Adrenal gland (tissue), 12 donors: ENCODE data around the gene HOXA6. TPM values are rescaled to one million over a fixed set of nuclear protein-coding genes. Genes with fewer than 3 reads are reported as not detected.

ENCODE experiments used
- DNase-seq, 7 donors: peaks; one replicate each; pipeline ENCODE4 v3.0.0-alpha.2; 2019 to 2020
- H3K27ac ChIP-seq, 5 donors: fragments of 200-600 bp; sonication (generic) in 4 of 5; 1 replicate in 3 of 5; 2 replicates in 2 of 5; pipeline versions ENCODE4 v1.5.1 to v1.8.0; 2016 to 2020; ENCODE audit warnings: mild to moderate bottlenecking in 1 of 5
- H3K27me3 ChIP-seq: fragments of 200-600 bp; 2 replicates; pipeline ENCODE4 v1.8.0; 2021
- H3K36me3 ChIP-seq, 2 donors: fragments of 200-600 bp; replicated peaks in 1 of 2; 1 replicate in 1 of 2; 2 replicates in 1 of 2; pipeline versions ENCODE4 v1.5.1 to v1.8.0; 2018 to 2022
- H3K4me1 ChIP-seq, 2 donors: fragments of 200-600 bp; replicated peaks in 1 of 2; 1 replicate in 1 of 2; 2 replicates in 1 of 2; pipeline versions ENCODE4 v1.5.1 to v1.8.0; 2018 to 2021
- H3K4me3 ChIP-seq, 4 donors: fragments of 200-600 bp; sonication (generic) in 3 of 4; one replicate each; pipeline ENCODE4 v1.5.1; 2016 to 2018
- H3K9me3 ChIP-seq, 3 donors: fragments of 200-600 bp; sonication (generic) in 1 of 3; replicated peaks in 1 of 3; 1 replicate in 2 of 3; 2 replicates in 1 of 3; pipeline versions ENCODE4 v1.5.1 to v1.8.0; 2016 to 2021
- CTCF ChIP-seq, 6 experiments: fragments of 450-650 bp in 4 of 6; fragments of 200-600 bp in 2 of 6; sonication (generic) in 1 of 6; IDR thresholded peaks; 1 replicate in 5 of 6; 2 replicates in 1 of 6; pipeline versions ENCODE4 v1.5.1 to v1.8.0; 2016 to 2021; ENCODE audit warnings: antibody characterized with exemption in 6 of 6, mild to moderate bottlenecking in 2 of 6, moderate library complexity in 1 of 6
- POLR2A ChIP-seq, 2 donors: fragments of 450-650 bp; IDR thresholded peaks; one replicate each; pipeline ENCODE4 v1.6.1; 2017; ENCODE audit warnings: antibody characterized with exemption in 2 of 2, mild to moderate bottlenecking in 2 of 2, moderate library complexity in 1 of 2
- WGBS, 4 donors: extraction: QIAGEN DNeasy Blood & Tissue Kit in 2 of 4; methylation state at CpG; one replicate each; pipeline versions ENCODE4 v1.1.5 to v1.1.7; 2013 to 2017; 5-methylcytosine and 5-hydroxymethylcytosine counted together
- intact Hi-C, 2 donors: fragments of 100-400 bp; cut with DNase I; formaldehyde crosslinking; loops; one replicate each; pipeline versions ENCODE4 v1.14.1 to v1.15.0; 2022 to 2023
- polyA plus RNA-seq, 3 donors: library from polyadenylated mRNA; stranded (reverse); fragments of 200-250 nt in 2 of 3; fragments of 350-450 nt in 1 of 3; fragmentation: Illumina TruSeq in 1 of 3; extraction: RNeasy Lipid Tissue Mini Kit (QIAGEN cat#74804) in 1 of 3; gene quantifications; one replicate each; pipeline ENCODE4 v1.2.3, GENCODE V29; 2013 to 2014
- total RNA-seq, 9 donors: library from RNA; depleted of rRNA in 4 of 9; stranded (reverse); fragments of >200 nt in 4 of 9; fragments of 120-200 nt in 1 of 9; fragmentation: NEBNext Ultra II Directional in 1 of 9; extraction: Animal tissue kit (Norgen Biotek cat#: 25700) in 1 of 9; gene quantifications; one replicate each; pipeline versions ENCODE4 v1.1.0 to v1.2.4, GENCODE V29; 2013 to 2023
- donor health status: healthy with polysubstance abuse.
- donor health status: Bipolar disorder and iron deficiency.
- donor health status: DM: yes; HTN: yes; CAD: no.
- donor health status: DM: no; HTN: no; CAD: no.
- donor health status: DM: no; HTN: no; CAD: no.
- donor health status: DM: yes; HTN: yes; CAD: no.

The HOXA6 gene
- total and polyA plus RNA-seq, 12 donors = 1.3 to 27.2 (median 14.8) TPM

GRCh38 chr7:27107391-27108381 lies 39.9 kb downstream of the HOXA6 start:
- no peaks in the 10 kb centered on the region for H3K9me3 ChIP-seq
- intact Hi-C loops = loop anchor here in 1 of 2 donors (10.0 kb wide), 1 partner anchor 243 kb away; the partner anchor contains the start of gene SKAP2
- 47 to 81% (median 58%) methylated on average over 19 to 47 of the region's 47 CpGs for WGBS, 4 donors
- H3K27ac ChIP-seq = peak overlapping the region in 4 of 5 donors; percentile 50 to 97 (median 76)
- peak overlapping the region in 2 of 4 donors; percentile 2 to 45 for H3K4me3 ChIP-seq
- peak in 1 of 7 donors; percentile 24 for DNase-seq
- TF ChIP-seq CTCF (IDR thresholded peaks at IDR 0.05) = no peak
- no peak for TF ChIP-seq POLR2A (IDR thresholded peaks at IDR 0.05)
- H3K4me1 ChIP-seq = peaks cover 0 to 18% of the 10 kb centered on the region in 2 donors
- no peaks in the 10 kb centered on the region for H3K36me3 ChIP-seq
- H3K27me3 ChIP-seq = no peaks in the 10 kb centered on the region

- DNase-seq = no peak
- intact Hi-C loops = loop anchor here in 1 of 2 donors (10.0 kb wide), 1 partner anchor 242 kb away; the partner anchor contains the start of gene SKAP2
- H3K4me1 ChIP-seq = peaks cover 0 to 22% of the 10 kb centered on the region in 2 donors
- peak overlapping the region in 4 of 5 donors; percentile 58 to 92 (median 75) for H3K27ac ChIP-seq
- WGBS, 4 donors = 65 to 77% (median 70%) methylated on average over 14 of the region's 14 CpGs
- no peaks in the 10 kb centered on the region for H3K36me3 ChIP-seq
- no peaks in the 10 kb centered on the region for H3K27me3 ChIP-seq
- peak overlapping the region in 1 of 4 donors; percentile 44 for H3K4me3 ChIP-seq
- TF ChIP-seq POLR2A (IDR thresholded peaks at IDR 0.05) (no peak), CTCF (IDR thresholded peaks at IDR 0.05) (no peak)
- H3K9me3 ChIP-seq = no peaks in the 10 kb centered on the region
These were observed 40.7 kb downstream of the HOXA6 start for GRCh38 chr7:27106901-27107240.

GRCh38 chr7:27106181-27106900 lies 41.2 kb downstream of the HOXA6 start:
- intact Hi-C loops = loop anchor here in 1 of 2 donors (10.0 kb wide), 1 partner anchor 242 kb away; the partner anchor contains the start of gene SKAP2
- Histone ChIP-seq H3K9me3 (no peaks in the 10 kb centered on the region), H3K27me3 (no peaks in the 10 kb centered on the region), H3K4me3 (peak overlapping the region in 1 of 4 donors; percentile 44), H3K27ac (peak overlapping the region in 4 of 5 donors; percentile 58 to 92 (median 75)), H3K4me1 (peaks cover 0 to 23% of the 10 kb centered on the region in 2 donors), H3K36me3 (no peaks in the 10 kb centered on the region)
- no peak for TF ChIP-seq CTCF (IDR thresholded peaks at IDR 0.05)
- no peak for TF ChIP-seq POLR2A (IDR thresholded peaks at IDR 0.05)
- 59 to 81% (median 70%) methylated on average over 23 to 44 of the region's 44 CpGs for WGBS, 4 donors
- DNase-seq = peak in 1 of 7 donors; percentile 26
